IPS-18c (cell line): ENCODE results near the gene BCKDHB.

Source experiments
- H3K4me3 ChIP-seq: 2 replicates; pipeline ENCODE4 v1.7.0; 2013; ENCODE audit warnings: low read depth, mild to moderate bottlenecking, low read length, moderate library complexity; ENCODE audit not compliant: insufficient read depth
- H3K9me3 ChIP-seq: one replicate; pipeline ENCODE4 v1.6.1; 2013; ENCODE audit warnings: mild to moderate bottlenecking, low read length, moderate library complexity; ENCODE audit not compliant: control insufficient read depth, insufficient read depth

BCKDHB gene

GRCh38 chr6:80143419-80143937 lies 37.0 kb downstream of the BCKDHB start:
- Histone ChIP-seq H3K4me3 (no peak overlapping the region), H3K9me3 (no peaks in the 10 kb centered on the region)

DNA sequence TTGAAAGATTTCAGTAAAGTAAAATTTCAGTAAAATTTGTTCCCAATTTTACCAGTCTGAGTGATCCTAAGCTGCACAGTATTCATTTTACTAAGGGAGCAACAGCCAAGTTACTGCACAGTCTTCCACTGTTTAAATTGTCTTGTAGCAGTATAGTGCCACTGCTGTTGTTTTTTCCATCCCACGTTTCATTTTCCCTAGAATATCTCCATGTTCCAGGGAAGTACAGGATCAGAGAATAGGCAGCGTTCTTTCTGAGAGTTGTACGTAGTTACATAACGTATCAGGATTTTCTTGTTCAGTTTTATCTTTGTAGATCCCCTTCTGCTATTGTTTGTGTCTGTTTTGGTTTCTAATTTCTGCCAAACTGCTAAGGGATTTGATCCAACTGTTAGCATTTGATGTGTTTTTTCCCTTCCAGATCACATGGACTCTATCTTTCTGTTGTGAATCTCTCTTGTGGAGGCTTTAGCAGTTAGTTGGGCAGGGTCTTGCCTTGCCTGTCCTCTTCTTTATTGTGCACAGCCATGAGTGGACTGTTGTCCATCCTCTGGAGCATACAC lies 38.4 kb downstream of the BCKDHB start:
- no peaks in the 10 kb centered on the region for H3K9me3 ChIP-seq
- no peak overlapping the region for H3K4me3 ChIP-seq

- no peaks in the 10 kb centered on the region for H3K9me3 ChIP-seq
- no peak overlapping the region for H3K4me3 ChIP-seq
Measured at GRCh38 chr6:80145509-80145908, 39.0 kb downstream of the BCKDHB start.

DNA sequence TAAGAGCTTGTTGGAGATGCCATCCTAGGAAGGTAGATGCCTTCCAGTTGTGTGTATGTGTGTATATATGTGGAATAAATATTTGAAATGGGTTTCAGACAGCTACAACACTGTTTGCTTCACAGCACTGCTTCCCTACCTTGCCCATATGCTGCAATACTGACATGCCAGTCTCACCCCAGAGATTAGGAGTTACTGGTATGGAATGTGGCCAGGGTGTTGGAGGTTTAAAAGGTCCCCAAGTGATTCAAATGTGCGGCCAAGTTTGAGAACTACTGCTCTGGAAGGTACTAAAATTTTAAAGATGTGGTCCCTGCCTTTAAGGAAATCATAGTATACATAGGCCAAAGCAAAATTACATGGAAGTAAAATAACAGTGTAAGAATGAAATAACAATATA lies 39.5 kb downstream of the BCKDHB start:
- Histone ChIP-seq H3K9me3 (no peaks in the 10 kb centered on the region), H3K4me3 (no peak overlapping the region)

- no peak overlapping the region for H3K4me3 ChIP-seq
- no peaks in the 10 kb centered on the region for H3K9me3 ChIP-seq
Measured at GRCh38 chr6:80148220-80148619, 41.7 kb downstream of the BCKDHB start.

DNA sequence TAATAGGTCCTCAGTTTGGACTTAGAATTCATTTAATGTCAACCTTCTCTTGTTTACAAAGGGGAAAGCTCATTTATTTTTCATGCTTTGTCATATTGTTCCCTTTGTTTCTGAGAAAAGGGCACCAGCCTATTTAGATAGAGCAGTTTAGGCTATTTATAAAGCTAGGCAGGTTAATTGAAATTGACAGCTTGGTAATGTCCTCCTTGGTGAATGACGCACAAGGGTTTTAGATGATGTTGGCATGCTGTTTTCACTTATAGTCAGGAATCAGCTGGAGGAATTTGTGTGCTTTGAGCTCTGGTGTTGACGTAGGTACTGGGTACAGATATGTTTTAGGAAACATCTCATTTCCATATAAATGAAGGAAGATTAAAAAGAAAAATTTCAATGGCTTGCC lies 45.2 kb downstream of the BCKDHB start:
- H3K9me3 ChIP-seq = no peaks in the 10 kb centered on the region

DNA sequence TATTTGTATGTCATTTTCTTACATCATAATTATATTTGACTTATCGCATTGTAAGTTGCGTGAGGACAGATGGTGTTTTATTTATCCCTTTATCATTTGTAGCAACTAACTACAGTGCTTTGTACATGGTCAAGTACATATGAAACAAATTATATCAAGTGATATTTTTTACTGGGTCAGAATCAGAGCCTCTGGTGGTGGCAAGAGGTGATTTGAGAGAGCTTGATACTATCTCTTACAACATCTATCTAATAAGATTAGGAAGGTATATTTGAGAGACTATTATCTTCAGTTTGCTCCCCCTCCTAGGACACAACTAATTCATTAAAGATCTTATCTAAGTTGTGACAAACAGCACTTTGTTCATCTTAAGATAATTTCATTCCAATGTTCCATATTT lies 47.7 kb downstream of the BCKDHB start:
- H3K9me3 ChIP-seq = no peaks in the 10 kb centered on the region
- no peak overlapping the region for H3K4me3 ChIP-seq

More for the DNA sequence above, 45.2 kb downstream of the BCKDHB start:
- H3K4me3 ChIP-seq = no peak overlapping the region

- H3K4me3 ChIP-seq = no peak overlapping the region
Measured at GRCh38 chr6:80156221-80156620, 49.8 kb downstream of the BCKDHB start.

GRCh38 chr6:80158478-80158989 lies 52.1 kb downstream of the BCKDHB start:
- H3K9me3 ChIP-seq = no peaks in the 10 kb centered on the region
- H3K4me3 ChIP-seq = no peak overlapping the region

More at GRCh38 chr6:80156221-80156620, 49.8 kb downstream of the BCKDHB start:
- H3K9me3 ChIP-seq = no peaks in the 10 kb centered on the region

DNA sequence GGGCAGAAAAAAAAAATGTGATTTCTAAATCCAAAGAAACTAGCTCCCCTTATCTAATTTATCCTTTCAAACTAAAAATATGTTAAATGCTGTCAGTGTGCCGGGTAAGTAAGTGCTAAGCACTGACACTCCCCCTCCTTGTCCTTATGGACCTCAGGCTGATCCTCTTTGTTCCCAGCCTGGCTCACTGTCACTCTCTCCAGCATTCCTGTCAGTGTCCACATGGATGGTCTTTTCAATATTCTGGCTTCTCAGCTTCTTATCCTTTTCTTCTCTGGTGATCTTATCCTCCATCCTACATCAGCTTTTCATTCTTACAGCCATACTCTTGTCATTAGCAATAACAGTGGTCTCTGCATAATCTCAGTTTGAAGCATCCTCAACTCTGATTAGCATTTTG lies 55.0 kb downstream of the BCKDHB start:
- no peaks in the 10 kb centered on the region for H3K9me3 ChIP-seq
- no peak overlapping the region for H3K4me3 ChIP-seq

- Histone ChIP-seq H3K9me3 (no peaks in the 10 kb centered on the region), H3K4me3 (no peak overlapping the region)
Measured at GRCh38 chr6:80163754-80164187, 57.3 kb downstream of the BCKDHB start.

- Histone ChIP-seq H3K4me3 (no peak overlapping the region), H3K9me3 (no peaks in the 10 kb centered on the region)
Measured at GRCh38 chr6:80165143-80165542, 58.7 kb downstream of the BCKDHB start.

GRCh38 chr6:80165819-80166218 lies 59.3 kb downstream of the BCKDHB start:
- no peak overlapping the region for H3K4me3 ChIP-seq
- no peaks in the 10 kb centered on the region for H3K9me3 ChIP-seq

DNA sequence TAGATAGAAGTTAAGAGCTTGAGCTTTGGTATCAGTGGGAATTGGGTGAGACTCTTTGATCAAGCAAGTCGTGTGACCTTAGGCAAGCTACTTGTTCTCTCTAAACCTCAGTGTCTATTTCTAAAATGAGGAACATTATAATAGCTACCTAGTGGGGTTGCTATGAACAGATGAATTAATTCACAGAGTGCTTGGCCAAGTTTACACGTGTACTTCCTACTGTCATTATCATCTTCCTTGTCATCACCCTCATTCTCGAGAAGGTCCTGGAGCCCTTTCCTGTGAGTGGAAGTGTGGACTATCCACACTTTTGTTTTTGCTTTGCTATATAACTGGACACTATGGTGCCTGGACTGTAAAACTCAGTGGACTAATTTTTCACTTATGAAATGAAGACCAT lies 64.0 kb downstream of the BCKDHB start:
- Histone ChIP-seq H3K4me3 (no peak overlapping the region), H3K9me3 (no peaks in the 10 kb centered on the region)

DNA sequence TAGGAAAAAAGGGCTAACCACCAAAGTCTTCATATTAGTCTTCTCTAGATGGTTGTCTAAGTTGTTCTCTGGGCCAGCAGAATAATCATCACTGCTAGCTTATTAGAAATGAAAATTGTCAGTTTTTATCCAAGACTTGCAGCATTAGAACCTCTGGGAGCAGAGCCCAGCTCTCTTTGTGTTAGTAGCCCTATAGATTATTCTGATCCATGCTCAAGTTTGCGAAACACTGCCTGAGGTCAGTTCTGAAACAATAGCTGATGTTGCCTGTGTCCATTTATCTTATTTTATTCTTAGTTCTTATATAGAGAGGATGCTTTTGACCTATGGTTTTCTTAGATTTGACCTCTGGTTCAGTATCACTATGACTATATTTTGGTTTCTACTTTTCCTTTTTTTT lies 66.9 kb downstream of the BCKDHB start:
- Histone ChIP-seq H3K4me3 (no peak overlapping the region), H3K9me3 (no peaks in the 10 kb centered on the region)

DNA sequence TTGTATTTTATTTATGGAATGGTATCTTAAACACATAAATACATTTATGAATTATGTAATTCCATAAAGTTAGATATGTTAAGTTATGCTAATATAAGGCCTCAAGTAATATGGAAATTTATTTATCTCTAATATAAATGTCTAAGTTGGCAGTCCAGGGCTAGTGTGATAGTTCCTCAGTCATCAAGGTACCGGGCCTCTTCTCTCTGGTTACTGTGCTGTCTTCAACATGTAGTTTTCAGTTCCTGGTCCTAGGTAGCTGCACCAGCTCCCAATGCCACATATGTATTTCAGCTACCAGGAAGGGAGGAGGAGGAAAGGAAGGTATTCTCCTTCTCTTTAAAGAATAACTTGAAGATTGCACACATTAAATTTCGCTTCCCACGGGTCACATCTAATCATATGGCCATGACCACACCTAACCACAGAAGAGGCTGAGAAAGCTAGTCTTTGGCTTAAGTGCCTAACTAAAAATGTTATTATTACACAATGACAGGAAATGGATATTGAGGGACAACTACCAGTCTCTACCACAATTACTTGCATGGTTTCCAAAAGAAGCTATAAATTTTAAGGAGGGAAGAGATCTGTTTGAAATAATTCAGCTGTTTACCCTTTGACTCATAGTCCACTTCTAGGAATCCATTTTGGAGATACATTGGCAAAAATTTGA lies 68.6 kb downstream of the BCKDHB start:
- Histone ChIP-seq H3K9me3 (no peaks in the 10 kb centered on the region), H3K4me3 (no peak overlapping the region)

- no peaks in the 10 kb centered on the region for H3K9me3 ChIP-seq
- no peak overlapping the region for H3K4me3 ChIP-seq
Measured at GRCh38 chr6:80179695-80180094, 73.2 kb downstream of the BCKDHB start.

- Histone ChIP-seq H3K9me3 (no peaks in the 10 kb centered on the region), H3K4me3 (no peak overlapping the region)
Measured at GRCh38 chr6:80181352-80182081, 75.0 kb downstream of the BCKDHB start.
